ENCODE measurements around the gene AP2M1. TPM values are rescaled to one million over a fixed set of nuclear protein-coding genes. Genes with fewer than 3 reads are reported as not detected.

AP2M1 gene
- total and polyA plus RNA-seq, 2 of the 13 experiments (the other 11 are each of a cell fraction or from before 2014, with no cell fraction given), result 126 to 146 TPM

DNA sequence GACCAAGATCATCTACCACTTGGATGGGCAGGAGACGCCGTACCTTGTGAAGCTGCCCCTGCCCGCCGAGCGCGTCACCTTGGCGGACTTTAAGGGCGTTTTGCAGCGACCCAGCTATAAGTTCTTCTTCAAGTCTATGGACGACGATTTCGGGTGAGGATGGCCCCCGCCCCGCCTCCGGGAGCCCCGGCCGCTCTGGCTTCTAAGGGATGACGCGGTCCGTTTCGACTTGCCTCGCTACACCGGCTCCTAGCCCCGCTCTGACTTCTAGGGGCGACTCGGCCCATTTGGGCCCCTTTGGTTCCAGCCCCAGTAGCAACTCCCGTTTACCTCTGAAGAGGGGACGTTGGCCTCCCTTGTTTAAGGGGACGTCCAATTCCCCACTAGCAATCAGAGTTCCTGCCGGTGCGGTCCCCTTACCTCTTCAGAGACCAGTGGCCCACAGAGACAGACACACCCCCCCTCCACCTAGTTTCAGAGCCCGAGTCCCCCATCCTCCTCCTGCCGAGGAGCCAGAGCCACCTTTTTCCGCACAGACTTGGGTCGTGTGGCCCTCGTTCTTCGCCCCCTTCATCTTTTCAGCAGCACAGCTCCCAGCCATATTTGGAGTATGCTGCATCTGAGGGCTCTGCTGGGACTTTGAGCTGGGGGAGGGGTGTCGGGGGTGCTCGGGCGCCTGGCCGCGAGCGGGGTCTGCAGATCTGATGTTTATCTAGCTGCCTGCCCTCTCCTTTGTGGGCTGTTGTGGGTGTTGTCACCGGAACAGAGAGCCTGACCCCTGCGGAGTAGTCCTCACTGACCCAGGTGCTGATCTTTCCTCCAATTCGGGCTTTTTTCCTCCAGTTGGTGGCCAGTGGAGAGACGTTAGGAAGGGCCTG, 18.8 kb upstream of the AP2M1 start (continued):
- TF ChIP-seq, protein P1, sequence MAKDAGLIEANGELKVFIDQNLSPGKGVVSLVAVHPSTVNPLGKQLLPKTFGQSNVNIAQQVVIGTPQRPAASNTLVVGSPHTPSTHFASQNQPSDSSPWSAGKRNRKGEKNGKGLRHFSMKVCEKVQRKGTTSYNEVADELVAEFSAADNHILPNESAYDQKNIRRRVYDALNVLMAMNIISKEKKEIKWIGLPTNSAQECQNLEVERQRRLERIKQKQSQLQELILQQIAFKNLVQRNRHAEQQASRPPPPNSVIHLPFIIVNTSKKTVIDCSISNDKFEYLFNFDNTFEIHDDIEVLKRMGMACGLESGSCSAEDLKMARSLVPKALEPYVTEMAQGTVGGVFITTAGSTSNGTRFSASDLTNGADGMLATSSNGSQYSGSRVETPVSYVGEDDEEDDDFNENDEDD (CRISPR knock-in tag; IDR thresholded peaks at IDR 0.05; ENCODE audit: borderline replicate concordance), result no peak
- TF ChIP-seq RFX1 (IDR thresholded peaks at IDR 0.05) (no peak), NCOA5 (CRISPR knock-in tag; IDR thresholded peaks at IDR 0.05) (no peak), FOSL2 (CRISPR knock-in tag; IDR thresholded peaks at IDR 0.05) (no peak), ZFP36 (IDR thresholded peaks at IDR 0.05; ENCODE audit: borderline replicate concordance, low read depth, low read length, partially characterized antibody) (no peak), ARNTL (CRISPR knock-in tag; IDR thresholded peaks at IDR 0.05) (peak; percentile 39; the same call in 1 of the 2 replicates), KDM4B (CRISPR knock-in tag; IDR thresholded peaks at IDR 0.05) (0 out of 2 replicates have a peak, but pooled peaks have one; percentile 23), CAMTA2 (CRISPR knock-in tag; IDR thresholded peaks at IDR 0.05; ENCODE audit: borderline replicate concordance) (no peak; the same call in 1 of the 2 replicates), REPIN1 (CRISPR knock-in tag; IDR thresholded peaks at IDR 0.05; ENCODE audit: borderline replicate concordance, low read depth) (0 out of 2 replicates have a peak, but pooled peaks have one; percentile 35), PPARG (CRISPR knock-in tag; conservative IDR thresholded peaks at IDR 0.05) (peak; percentile 68; the same call in 1 of the 2 replicates), SP4 (CRISPR knock-in tag; IDR thresholded peaks at IDR 0.05) (no peak; the same call in 1 of the 2 replicates), ZNF629 (CRISPR knock-in tag; conservative IDR thresholded peaks at IDR 0.05) (no peak), ZNF260 (CRISPR knock-in tag; IDR thresholded peaks at IDR 0.05; ENCODE audit: borderline replicate concordance, low read depth) (no peak), DNMT3B (CRISPR knock-in tag; conservative IDR thresholded peaks at IDR 0.05) (no peak), IKZF4 (CRISPR knock-in tag; IDR thresholded peaks at IDR 0.05; ENCODE audit: borderline replicate concordance, low read depth, not compliant biosample characterization) (no peak), ZKSCAN1 (IDR thresholded peaks at IDR 0.05; ENCODE audit: low read length) (no peak), ZBTB3 (CRISPR knock-in tag; IDR thresholded peaks at IDR 0.05; ENCODE audit: borderline replicate concordance, low read depth) (no peak), ZNF292 (CRISPR knock-in tag; IDR thresholded peaks at IDR 0.05; ENCODE audit: borderline replicate concordance, low read depth) (no peak), NONO (IDR thresholded peaks at IDR 0.05) (no peak), NONO (CRISPR knock-in tag; conservative IDR thresholded peaks at IDR 0.05) (peak; percentile 43), ADNP (CRISPR knock-in tag; IDR thresholded peaks at IDR 0.05) (no peak), ZC3H13 (CRISPR knock-in tag; IDR thresholded peaks at IDR 0.05) (peak; percentile 60; the same call in 1 of the 2 replicates), CBX5 (CRISPR knock-in tag; IDR thresholded peaks at IDR 0.05; ENCODE audit: borderline replicate concordance) (no peak)
- TF ChIP-seq, protein P2, sequence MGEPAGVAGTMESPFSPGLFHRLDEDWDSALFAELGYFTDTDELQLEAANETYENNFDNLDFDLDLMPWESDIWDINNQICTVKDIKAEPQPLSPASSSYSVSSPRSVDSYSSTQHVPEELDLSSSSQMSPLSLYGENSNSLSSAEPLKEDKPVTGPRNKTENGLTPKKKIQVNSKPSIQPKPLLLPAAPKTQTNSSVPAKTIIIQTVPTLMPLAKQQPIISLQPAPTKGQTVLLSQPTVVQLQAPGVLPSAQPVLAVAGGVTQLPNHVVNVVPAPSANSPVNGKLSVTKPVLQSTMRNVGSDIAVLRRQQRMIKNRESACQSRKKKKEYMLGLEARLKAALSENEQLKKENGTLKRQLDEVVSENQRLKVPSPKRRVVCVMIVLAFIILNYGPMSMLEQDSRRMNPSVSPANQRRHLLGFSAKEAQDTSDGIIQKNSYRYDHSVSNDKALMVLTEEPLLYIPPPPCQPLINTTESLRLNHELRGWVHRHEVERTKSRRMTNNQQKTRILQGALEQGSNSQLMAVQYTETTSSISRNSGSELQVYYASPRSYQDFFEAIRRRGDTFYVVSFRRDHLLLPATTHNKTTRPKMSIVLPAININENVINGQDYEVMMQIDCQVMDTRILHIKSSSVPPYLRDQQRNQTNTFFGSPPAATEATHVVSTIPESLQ (CRISPR knock-in tag; conservative IDR thresholded peaks at IDR 0.05), result 0 out of 2 replicates have a peak, but pooled peaks have one; percentile 18
- TF ChIP-seq, protein P3, sequence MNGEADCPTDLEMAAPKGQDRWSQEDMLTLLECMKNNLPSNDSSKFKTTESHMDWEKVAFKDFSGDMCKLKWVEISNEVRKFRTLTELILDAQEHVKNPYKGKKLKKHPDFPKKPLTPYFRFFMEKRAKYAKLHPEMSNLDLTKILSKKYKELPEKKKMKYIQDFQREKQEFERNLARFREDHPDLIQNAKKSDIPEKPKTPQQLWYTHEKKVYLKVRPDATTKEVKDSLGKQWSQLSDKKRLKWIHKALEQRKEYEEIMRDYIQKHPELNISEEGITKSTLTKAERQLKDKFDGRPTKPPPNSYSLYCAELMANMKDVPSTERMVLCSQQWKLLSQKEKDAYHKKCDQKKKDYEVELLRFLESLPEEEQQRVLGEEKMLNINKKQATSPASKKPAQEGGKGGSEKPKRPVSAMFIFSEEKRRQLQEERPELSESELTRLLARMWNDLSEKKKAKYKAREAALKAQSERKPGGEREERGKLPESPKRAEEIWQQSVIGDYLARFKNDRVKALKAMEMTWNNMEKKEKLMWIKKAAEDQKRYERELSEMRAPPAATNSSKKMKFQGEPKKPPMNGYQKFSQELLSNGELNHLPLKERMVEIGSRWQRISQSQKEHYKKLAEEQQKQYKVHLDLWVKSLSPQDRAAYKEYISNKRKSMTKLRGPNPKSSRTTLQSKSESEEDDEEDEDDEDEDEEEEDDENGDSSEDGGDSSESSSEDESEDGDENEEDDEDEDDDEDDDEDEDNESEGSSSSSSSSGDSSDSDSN (CRISPR knock-in tag; IDR thresholded peaks at IDR 0.05), result no peak
